ENCODE measurements around the gene DCAF6.
"Not testable (repeated sequence)": the region's sequence is repeated elsewhere in the genome, so short reads cannot be mapped to it uniquely, and the experiment has no call there.

Gene DCAF6

DNA sequence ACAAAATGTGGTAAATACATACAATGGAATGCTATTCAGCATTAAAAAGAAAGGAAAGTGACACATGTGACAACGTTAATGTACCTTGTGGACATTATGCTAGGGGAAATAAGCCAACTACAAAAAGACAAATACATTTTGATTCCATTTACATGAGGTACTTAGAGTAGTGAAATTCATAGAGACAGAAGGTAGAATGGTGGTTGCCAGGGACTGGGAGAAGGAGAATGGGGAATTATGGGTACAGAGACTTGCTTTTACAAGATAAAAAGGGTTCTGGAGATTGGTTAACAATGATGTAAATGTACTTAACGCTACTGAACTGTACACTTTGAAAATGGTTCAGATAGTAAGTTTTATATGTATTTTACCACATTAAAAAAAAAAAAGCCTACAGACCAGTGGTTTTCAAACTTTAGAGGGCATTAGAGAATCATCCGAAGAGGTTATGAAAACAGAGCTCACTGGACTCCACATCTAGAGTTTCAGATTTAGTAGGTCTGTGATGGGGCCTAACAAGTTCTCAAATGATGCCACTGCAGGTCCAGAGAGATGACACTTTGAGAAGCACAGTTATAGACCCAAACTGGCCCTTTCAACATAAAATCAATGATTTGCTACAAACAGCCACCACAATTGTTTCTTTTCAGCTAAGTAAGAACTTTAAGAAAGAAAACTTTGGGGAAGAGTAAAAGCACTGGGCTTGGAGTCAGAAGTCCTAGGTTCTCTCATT, 13.0 kb upstream of the DCAF6 start:
- DNase-seq (ENCODE audit: low read depth, low spot score): no peak

GRCh38 chr1:167924102-167924501, 12.4 kb upstream of the DCAF6 start:
- no peak for DNase-seq (ENCODE audit: low read depth, low spot score)

GRCh38 chr1:167924543-167925231, 11.8 kb upstream of the DCAF6 start:
- no peak for DNase-seq (ENCODE audit: low read depth, low spot score)

DNA sequence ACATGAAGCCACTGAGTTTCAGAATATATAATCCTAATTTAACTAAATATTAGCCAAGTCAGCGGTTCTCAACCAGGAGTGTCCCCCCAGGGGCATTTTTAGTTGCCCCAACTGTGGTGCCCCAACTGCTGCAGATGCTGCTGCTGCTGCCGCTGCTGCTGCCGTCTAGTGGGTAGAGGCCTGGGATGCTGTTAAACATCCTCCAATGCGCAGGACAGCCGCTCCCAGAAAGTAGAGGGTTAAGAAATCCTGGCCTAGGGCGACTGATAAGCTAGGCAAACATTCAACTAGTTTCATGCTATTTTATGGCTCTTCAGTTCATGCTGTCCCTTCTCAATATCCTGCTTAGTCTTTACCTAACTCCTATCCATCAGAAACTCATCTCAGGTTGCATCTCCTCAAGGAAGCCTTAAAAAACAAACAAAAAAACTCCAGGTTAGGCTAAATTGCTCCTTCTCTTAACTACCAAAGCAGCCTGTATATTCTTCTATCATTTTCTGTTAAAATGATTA, 9.9 kb upstream of the DCAF6 start:
- DNase-seq (ENCODE audit: low read depth, low spot score): no peak

DNA sequence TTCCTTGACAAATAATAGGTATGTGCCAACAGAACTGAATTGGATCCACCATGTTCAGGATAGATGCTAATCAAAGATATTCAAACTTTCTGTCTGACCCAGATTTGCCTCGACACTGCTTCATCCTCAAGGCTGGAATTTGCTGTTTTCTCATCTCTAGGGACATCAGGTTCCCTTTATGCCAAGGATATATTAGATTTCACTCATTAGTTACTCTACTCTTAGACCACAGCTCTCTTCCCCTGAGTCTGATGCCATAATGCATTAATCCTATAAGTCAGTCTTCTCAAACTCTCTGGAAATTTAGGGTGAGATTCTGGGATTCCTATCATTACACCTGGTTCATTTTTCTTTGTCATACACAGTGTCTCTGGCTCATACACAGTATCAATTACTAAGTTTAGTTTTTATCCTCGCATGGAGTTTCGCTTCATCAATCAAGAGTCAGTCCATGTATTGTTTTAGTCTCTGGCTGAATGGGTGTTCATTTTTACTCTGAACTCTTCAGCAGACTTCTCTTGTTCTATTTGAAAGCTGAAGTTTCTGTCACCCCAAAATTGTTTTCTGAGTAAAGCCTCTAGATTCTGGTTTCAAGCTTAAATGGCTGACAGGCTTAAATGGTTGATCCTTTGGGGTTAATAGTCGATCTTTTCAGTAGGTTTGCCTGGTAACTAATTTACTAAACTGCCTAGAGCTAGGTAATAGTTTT, 9.3 kb upstream of the DCAF6 start:
- no peak for DNase-seq (ENCODE audit: low read depth, low spot score)

- no peak for DNase-seq (ENCODE audit: low read depth, low spot score)
These were observed 8.0 kb upstream of the DCAF6 start for GRCh38 chr1:167928457-167928852.

DNA sequence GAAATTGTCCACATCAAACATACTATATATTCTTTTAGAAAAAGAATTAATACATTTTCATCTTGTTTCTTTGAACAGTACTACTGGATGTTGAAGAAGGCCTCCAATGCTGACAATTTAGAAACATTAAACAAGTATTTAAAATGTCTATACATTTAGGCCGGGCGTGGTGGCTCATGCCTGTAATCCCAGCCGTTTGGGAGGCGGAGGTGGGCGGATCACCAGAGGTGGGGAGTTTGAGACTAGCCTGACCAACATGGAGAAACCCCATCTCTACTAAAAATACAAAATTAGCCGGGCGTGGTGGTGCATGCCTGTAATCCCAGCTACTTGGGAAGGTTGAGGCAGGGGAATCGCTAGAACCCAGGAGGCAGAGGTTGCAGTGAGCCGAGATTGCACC, 7.6 kb upstream of the DCAF6 start:
- not testable (repeated sequence) for DNase-seq (ENCODE audit: low read depth, low spot score)

GRCh38 chr1:167929725-167930124, 6.8 kb upstream of the DCAF6 start:
- DNase-seq (ENCODE audit: low read depth, low spot score): no peak

DNA sequence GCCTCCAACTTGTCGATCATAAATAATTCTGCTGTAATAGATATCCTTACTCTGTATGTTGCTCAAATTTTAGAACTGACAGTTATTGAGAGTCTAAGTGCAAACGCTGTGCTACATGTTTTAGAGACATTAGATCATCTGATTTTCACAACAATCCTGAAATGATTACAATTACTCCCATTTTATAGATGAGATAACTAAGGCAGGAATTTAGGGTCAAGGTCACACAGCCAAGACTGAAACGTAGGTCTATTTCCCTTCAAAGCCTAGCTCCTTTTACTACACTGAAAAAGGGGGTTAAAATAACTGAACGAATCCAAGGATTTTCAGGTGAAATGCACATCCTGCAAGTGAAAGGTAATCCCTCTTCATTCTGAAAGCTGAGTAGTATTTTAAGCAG, 2.7 kb upstream of the DCAF6 start:
- DNase-seq (ENCODE audit: low read depth, low spot score): no peak

DNA sequence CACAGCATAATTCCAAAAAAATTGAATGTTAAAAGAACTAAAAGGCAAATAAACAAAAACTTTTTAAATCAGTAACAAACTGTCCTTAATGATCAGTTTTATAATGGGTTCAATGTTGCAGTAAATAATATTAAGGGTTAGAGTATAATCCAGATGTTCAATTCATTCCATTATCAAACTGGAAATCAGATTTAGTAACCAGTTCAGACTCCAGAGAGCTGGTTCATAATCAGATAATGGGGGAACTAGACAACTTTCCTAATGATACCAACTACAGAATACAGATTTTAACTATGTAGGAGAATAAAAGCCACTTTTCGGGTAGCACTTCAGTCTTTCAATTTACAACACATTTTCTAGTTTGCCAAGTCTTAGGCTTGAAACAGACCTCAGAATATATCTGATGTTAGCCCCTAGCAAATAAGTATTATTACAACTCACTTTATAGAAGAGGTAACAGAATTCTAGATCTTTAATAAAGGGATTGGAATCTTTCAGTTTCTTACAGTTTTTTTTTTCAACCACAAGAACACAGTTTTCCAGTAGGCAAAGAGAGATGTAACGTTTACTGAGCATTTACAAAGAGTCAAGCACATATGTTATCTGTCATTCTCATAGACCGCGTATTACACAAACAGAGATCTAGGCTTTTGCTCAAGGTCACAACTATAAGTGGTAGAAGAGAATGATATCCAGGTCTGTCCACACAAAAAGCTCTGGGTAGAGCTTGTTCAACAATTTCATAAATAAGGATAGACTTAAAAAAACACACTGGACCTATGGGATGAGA, 1.9 kb upstream of the DCAF6 start:
- DNase-seq (ENCODE audit: low read depth, low spot score): no peak

- peak; percentile 20 for DNase-seq (ENCODE audit: low read depth, low spot score)
These were observed 1.0 kb upstream of the DCAF6 start for GRCh38 chr1:167935216-167936067.

DNA sequence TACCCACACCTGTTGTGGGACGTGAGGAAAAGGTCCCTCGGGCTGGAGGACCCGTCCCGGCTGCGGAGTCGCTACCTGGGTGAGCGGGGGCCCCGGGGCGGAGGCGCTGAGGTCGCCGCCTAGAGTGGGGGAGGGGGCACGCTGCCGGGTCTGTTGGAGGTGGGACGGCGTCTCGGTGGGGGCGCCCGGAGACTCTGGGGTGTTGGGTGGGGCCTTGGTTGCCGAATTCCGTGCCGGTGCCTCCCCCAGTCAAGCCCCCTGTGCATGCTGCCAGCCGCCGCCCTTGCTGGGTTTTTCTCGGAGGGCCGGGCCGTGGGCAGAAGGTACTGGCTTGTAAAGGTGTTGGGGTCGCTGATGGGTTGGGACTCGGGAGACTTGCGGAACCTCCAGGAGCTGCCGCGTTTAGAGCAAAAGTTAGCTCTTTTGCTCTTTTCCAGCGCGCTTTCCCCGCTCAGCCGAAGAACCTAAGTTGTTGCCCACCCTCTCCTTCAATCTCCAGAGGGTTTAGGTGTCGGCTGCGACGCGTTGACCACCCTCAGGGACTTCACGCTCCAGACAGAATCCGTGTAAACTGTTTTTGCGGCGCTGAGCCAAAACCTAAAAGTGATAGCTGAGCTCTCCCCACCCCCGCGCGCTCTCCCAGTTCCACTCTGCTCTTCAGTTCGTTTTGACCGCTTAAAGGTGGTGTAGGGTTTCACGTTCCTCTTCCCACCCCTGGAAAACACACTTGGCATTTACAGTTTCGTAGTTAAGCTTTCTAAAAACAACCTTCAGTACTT, 636 bp downstream of the DCAF6 start, which contains the start of gene MPC2:
MPC2 (minus strand) TSS at position 143 of the 779 bp plus-strand sequence. CDS start 1,231 bp downstream, outside the sequence.
- peak; percentile 21 for DNase-seq (ENCODE audit: low read depth, low spot score)

DNA sequence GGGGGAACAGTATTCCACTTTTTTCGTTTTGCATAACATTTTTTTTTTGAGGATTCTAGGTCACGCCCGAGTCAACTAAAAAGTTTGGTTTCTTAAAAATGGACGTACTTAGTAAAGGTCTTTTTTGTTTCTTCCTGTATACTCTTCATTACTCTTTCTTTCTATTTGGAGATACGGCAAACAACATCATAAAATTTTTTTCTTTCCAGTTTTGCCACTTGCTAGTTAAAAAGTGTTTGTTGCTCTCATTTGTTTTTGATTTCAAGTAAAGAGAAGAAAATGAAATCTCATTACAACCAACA, 1.2 kb downstream of the DCAF6 start:
- DNase-seq (ENCODE audit: low read depth, low spot score): no peak

GRCh38 chr1:167938080-167938636, 1.7 kb downstream of the DCAF6 start:
- no peak for DNase-seq (ENCODE audit: low read depth, low spot score)

GRCh38 chr1:167940264-167940663, 3.8 kb downstream of the DCAF6 start:
- DNase-seq (ENCODE audit: low read depth, low spot score): no peak

DNA sequence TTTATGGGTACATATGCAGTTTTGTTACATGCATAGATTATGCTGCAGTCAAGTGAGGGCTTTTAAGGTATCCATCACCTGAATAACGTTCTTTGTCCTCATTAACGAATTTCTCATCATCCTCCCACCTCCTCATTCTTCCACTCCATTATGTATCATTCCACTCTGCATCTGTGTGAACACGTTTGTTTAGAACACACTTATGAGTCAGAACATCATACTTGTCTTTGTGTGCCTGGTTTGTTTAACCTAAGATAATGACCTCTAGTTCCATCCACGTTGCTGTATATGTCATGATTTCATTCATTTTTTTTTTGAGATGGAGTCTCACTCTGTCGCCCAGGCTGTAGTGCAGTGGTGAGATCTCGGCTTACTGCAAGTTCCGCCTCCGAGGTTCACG, 7.1 kb downstream of the DCAF6 start:
- DNase-seq (ENCODE audit: low read depth, low spot score): no peak

GRCh38 chr1:167947733-167948132, 11.2 kb downstream of the DCAF6 start:
- DNase-seq (ENCODE audit: low read depth, low spot score): no peak

- no peak for DNase-seq (ENCODE audit: low read depth, low spot score)
These were observed 13.3 kb downstream of the DCAF6 start for GRCh38 chr1:167949785-167950184.

- DNase-seq (ENCODE audit: low read depth, low spot score): no peak
These were observed 14.1 kb downstream of the DCAF6 start for GRCh38 chr1:167950569-167950968.

DNA sequence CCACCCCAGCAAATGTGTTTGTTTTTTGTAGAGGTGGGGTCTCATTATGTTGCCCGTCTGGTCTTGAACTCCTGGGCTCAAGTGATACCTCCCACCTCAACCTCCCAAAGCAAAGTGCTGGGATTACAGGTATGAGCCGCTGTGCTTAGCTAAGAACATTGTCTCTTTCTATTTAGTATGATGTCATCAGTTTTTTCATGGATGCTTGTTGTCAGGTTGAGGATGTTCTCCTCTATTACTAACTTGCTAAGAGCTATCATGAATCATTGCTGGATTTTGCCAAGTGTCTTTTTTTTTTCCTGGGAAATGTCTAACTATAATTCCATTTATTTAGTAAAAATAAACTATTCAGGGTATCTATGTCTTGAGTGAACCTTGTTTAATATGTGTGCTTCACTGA, 19.4 kb downstream of the DCAF6 start:
- DNase-seq (ENCODE audit: low read depth, low spot score): no peak

All from brain pericyte (primary cell).